GM12878 (cell line): Measurements from ENCODE around the gene PLAGL1. TPM values are rescaled to one million over a fixed set of nuclear protein-coding genes. Genes with fewer than 3 reads are reported as not detected.

ENCODE experiments used
- ATAC-seq: fragments of 200-7000 bp; cut with Tn5 transposase; 3 replicates; pipeline ENCODE4 v1.9.1; 2020; ENCODE audit warnings: mild to moderate bottlenecking, moderate library complexity
- BruUV-seq: library from RNA; stranded (reverse); fragments of 400-500 nt; replicated peaks from 2 replicates; lab custom pipeline; 2021; lab: Mats Ljungman, UMichigan
- CTCF ChIA-PET: fragments of 300-600 bp; sonication (Branson Sonifier 250); formaldehyde crosslinking; extraction: SDS; loops from one replicate; lab custom pipeline; 2021; ENCODE audit warnings: inconsistent platforms; lab: Yijun Ruan, JAX
- POLR2A ChIA-PET: fragments of 350-600 bp; formaldehyde crosslinking; extraction: SDS; loops from one replicate; lab custom pipeline; 2021; ENCODE audit warnings: inconsistent platforms; lab: Charles Lee
- RAD21 ChIA-PET: fragments of 300-600 bp; sonication (Branson Sonifier 250); formaldehyde crosslinking; loops from one replicate; lab custom pipeline; 2023; ENCODE audit warnings: antibody characterized with exemption; ENCODE audit not compliant: unreplicated experiment; lab: Charles Lee
- SMC1A ChIA-PET: fragments of 300-600 bp; sonication (Branson Sonifier 250); formaldehyde crosslinking; loops from one replicate; lab custom pipeline; 2023; ENCODE audit not compliant: unreplicated experiment, uncharacterized antibody; lab: Charles Lee
- DNase-seq: peaks from one replicate; pipeline ENCODE4 v3.0.0-alpha.2; 2011; ENCODE audit warnings: low read depth, low spot score
- FAIRE-seq: peaks from 3 replicates; lab custom pipeline; 2011; peaks lifted over from hg19 to GRCh38; lab: Jason Lieb, UNC
- H2AFZ ChIP-seq: 2 replicates; pipeline ENCODE4 v1.6.0; 2011; ENCODE audit warnings: low read depth, low read length, control low read depth; ENCODE audit not compliant: control insufficient read depth
- H3K27ac ChIP-seq: 2 replicates; pipeline ENCODE4 v1.5.1; 2011; ENCODE audit warnings: control low read depth; ENCODE audit not compliant: control insufficient read depth, insufficient read depth
- H3K27me3 ChIP-seq, 2 experiments: replicated peaks in 1 of 2; 2 replicates each; pipeline versions ENCODE4 v1.6.0 to v1.6.1; 2011; ENCODE audit warnings: low read length in 1 of 2; ENCODE audit not compliant: control insufficient read depth in 2 of 2, insufficient read depth in 2 of 2
- H3K36me3 ChIP-seq, 2 experiments: 2 replicates each; pipeline ENCODE4 v1.5.1; 2011; ENCODE audit warnings: low read length in 1 of 2; ENCODE audit not compliant: control insufficient read depth in 2 of 2, insufficient read depth in 2 of 2
- H3K4me1 ChIP-seq: 2 replicates; pipeline ENCODE4 v1.6.1; 2011; ENCODE audit warnings: mild to moderate bottlenecking, low read length, moderate library complexity, mixed read lengths; ENCODE audit not compliant: control insufficient read depth, insufficient read depth
- H3K4me2 ChIP-seq: 2 replicates; pipeline ENCODE4 v1.6.0; 2011; ENCODE audit warnings: control low read depth; ENCODE audit not compliant: control insufficient read depth, insufficient read depth
- H3K4me3 ChIP-seq: fragments of 200-600 bp; sonication (generic); 2 replicates; pipeline ENCODE4 v1.5.1; 2016
- H3K79me2 ChIP-seq: 2 replicates; pipeline ENCODE4 v1.6.0; 2011; ENCODE audit warnings: low read length; ENCODE audit not compliant: control insufficient read depth, insufficient read depth
- H3K9ac ChIP-seq: 2 replicates; pipeline ENCODE4 v1.8.0; 2011; ENCODE audit warnings: low read length, control low read depth, mixed read lengths; ENCODE audit not compliant: control insufficient read depth, insufficient read depth
- H3K9me3 ChIP-seq: replicated peaks from 3 replicates; pipeline ENCODE4 v1.5.1; 2011; ENCODE audit warnings: mild to moderate bottlenecking, low read length; ENCODE audit not compliant: control insufficient read depth, insufficient read depth
- H4K20me1 ChIP-seq: 2 replicates; pipeline ENCODE4 v1.6.0; 2011; ENCODE audit not compliant: control insufficient read depth, insufficient read depth
- EZH2 ChIP-seq: IDR thresholded peaks from 2 replicates; pipeline ENCODE4 v1.6.1; 2012; ENCODE audit warnings: low read depth, mild to moderate bottlenecking, control low read depth, inconsistent platforms, low read length, borderline replicate concordance; ENCODE audit not compliant: control insufficient read depth
- HDAC6 ChIP-seq: fragments of 200-600 bp; sonication (generic); IDR thresholded peaks from one replicate; pipeline ENCODE4 v1.8.0; 2017; ENCODE audit warnings: antibody characterized with exemption; ENCODE audit not compliant: unreplicated experiment
- RELA ChIP-seq: fragments of 450-650 bp; IDR thresholded peaks from 2 replicates; pipeline ENCODE4 v1.8.0; 2014; ENCODE audit warnings: borderline replicate concordance; ENCODE audit not compliant: partially characterized antibody
- WGBS: methylation state at CpG from one replicate; pipeline ENCODE4 v1.1.6; 2016; ENCODE audit warnings: low lambda C conversion rate; ENCODE audit not compliant: insufficient replicate concordance, insufficient coverage; ENCODE audit errors: missing lambda C conversion rate; 5-methylcytosine and 5-hydroxymethylcytosine counted together
- in situ Hi-C: fragments of 300-500 bp; cut with MboI; formaldehyde crosslinking; loops from 9 replicates; pipeline ENCODE4 v1.14.3; 2018; ENCODE audit warnings: mixed read lengths
- intact Hi-C: fragments of 100-400 bp; cut with micrococcal nuclease; formaldehyde crosslinking; loops from one replicate; pipeline ENCODE4 v1.14.2; 2022; ENCODE audit not compliant: unreplicated experiment
- polyA plus RNA-seq, 11 experiments: library from polyadenylated mRNA; depleted of rRNA in 4 of 11; unstranded in 6 of 11; stranded (reverse) in 5 of 11; fragments of >200 nt; fragmentation: Nextera tagmentation in 4 of 11; fragmentation: Illumina TruSeq in 1 of 11; extraction: Ambion mirVana in 4 of 11; extraction: Trizol in 1 of 11; gene quantifications; 1 replicate in 1 of 11; 2 replicates in 10 of 11; pipeline versions ENCODE4 v1.2.1 to v1.2.3, GENCODE V29; 2011 to 2016; ENCODE audit warnings: inconsistent platforms in 2 of 11, missing spikeins in 2 of 11, low read depth in 1 of 11
- total RNA-seq, 4 experiments: library from RNA; depleted of rRNA in 3 of 4; stranded (reverse); fragments of >200 nt in 3 of 4; fragmentation: Illumina TruSeq in 1 of 4; extraction: Trizol in 1 of 4; gene quantifications; 2 replicates each; pipeline versions ENCODE4 v1.2.1 to v1.2.3, GENCODE V29; 2013 to 2021
- TF ChIP-seq, protein P1 (sequence below): fragments of 450-650 bp; conservative IDR thresholded peaks from 2 replicates; pipeline ENCODE4 v1.6.1; 2017; ENCODE audit warnings: mild to moderate bottlenecking, moderate library complexity

The PLAGL1 gene
- total and polyA plus RNA-seq, 10 of the 15 experiments (the other 5 are each of a cell fraction or from before 2014, with no cell fraction given) = 2.6 to 19.1 (median 5.7) TPM

DNA sequence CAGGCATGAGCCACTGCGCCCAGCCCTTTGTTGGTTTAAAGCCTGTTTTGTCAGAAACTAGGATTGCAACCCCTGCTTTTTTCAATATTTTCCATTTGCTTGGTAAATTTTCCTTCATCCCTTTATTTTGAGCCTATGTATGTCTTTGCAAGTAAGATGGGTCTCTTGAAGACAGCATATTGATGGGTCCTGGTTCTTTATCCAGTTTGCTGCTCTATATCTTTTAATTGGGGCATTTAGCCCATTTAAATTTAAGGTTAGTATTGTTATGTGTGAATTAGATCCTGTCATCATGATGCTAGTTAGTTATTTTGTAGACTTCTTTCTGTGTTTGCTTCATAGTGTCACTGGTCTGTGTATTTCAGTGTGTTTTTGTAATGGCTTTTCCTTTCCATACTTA lies 97.0 kb downstream of the PLAGL1 start:
- no peaks in the 10 kb centered on the region for H3K27me3 ChIP-seq
- no peak overlapping the region for H3K4me3 ChIP-seq
- TF ChIP-seq, protein P1, sequence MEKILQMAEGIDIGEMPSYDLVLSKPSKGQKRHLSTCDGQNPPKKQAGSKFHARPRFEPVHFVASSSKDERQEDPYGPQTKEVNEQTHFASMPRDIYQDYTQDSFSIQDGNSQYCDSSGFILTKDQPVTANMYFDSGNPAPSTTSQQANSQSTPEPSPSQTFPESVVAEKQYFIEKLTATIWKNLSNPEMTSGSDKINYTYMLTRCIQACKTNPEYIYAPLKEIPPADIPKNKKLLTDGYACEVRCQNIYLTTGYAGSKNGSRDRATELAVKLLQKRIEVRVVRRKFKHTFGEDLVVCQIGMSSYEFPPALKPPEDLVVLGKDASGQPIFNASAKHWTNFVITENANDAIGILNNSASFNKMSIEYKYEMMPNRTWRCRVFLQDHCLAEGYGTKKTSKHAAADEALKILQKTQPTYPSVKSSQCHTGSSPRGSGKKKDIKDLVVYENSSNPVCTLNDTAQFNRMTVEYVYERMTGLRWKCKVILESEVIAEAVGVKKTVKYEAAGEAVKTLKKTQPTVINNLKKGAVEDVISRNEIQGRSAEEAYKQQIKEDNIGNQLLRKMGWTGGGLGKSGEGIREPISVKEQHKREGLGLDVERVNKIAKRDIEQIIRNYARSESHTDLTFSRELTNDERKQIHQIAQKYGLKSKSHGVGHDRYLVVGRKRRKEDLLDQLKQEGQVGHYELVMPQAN = no peak
- no peak for TF ChIP-seq RELA
- TF ChIP-seq EZH2 = no peak
- TF ChIP-seq HDAC6 = no peak
- DNase-seq (no peak), ATAC-seq (no peak), FAIRE-seq (no peak)
- no peak overlapping the region for H3K9ac ChIP-seq
- no peak overlapping the region for H3K27ac ChIP-seq
- H4K20me1 ChIP-seq = no peaks in the 10 kb centered on the region
- no peaks in the 10 kb centered on the region for H3K79me2 ChIP-seq
- no TSS peak for BruUV-seq
- ChIA-PET RAD21 (no interaction called here), CTCF (interaction anchor here (1.8 kb wide), 1 partner anchor 29 kb away, joined by 5 read pairs; no protein-coding TSS in a partner anchor), SMC1A (no interaction called here), POLR2A (no interaction called here)
- no peaks in the 10 kb centered on the region for H3K36me3 ChIP-seq
- in situ Hi-C loops (no loop called here), intact Hi-C loops (no loop called here)
- H3K4me1 ChIP-seq = no peaks in the 10 kb centered on the region
- WGBS = 33% methylated on average over 1 of the region's 1 CpG
- H2AFZ ChIP-seq = no peak overlapping the region
- H3K9me3 ChIP-seq = peaks cover 16% of the 10 kb centered on the region; the same call in 2 of the 3 replicates
- no peak overlapping the region for H3K4me2 ChIP-seq
